Activated CD4-positive, CD25-positive, alpha-beta regulatory T cell treated with anti-CD3 and anti-CD28 coated beads, Interleukin-2, amount 50 U/mL, for 16 hours (primary cell): ENCODE data around the gene TMEM208.
A peak's percentile ranks its signal among the peaks of the same experiment; 100 is the strongest.

Experiments used
- DNase-seq: peaks from one replicate; pipeline ENCODE4 v3.0.0-alpha.2; 2020; ENCODE audit warnings: low read depth, low spot score

TMEM208 gene

GRCh38 chr16:67191995-67192681 lies 34.8 kb upstream of the TMEM208 start, which contains the start of gene E2F4:
TSS of gene E2F4 (plus strand) at chr16:67192155. CDS start at chr16:67192228, 73 bp downstream.
- peak; percentile 75 for DNase-seq

GRCh38 chr16:67192781-67193361 lies 34.1 kb upstream of the TMEM208 start:
- no peak for DNase-seq

- no peak for DNase-seq
Measured at GRCh38 chr16:67193536-67193935, 33.4 kb upstream of the TMEM208 start.

- DNase-seq, result no peak
Measured at GRCh38 chr16:67194260-67194659, 32.7 kb upstream of the TMEM208 start.

- no peak for DNase-seq
Measured at GRCh38 chr16:67195676-67196075, 31.3 kb upstream of the TMEM208 start.

- no peak for DNase-seq
Measured at GRCh38 chr16:67196881-67197280, 30.0 kb upstream of the TMEM208 start.

GRCh38 chr16:67197704-67198103 lies 29.2 kb upstream of the TMEM208 start:
- no peak for DNase-seq

GRCh38 chr16:67198238-67198734 lies 28.6 kb upstream of the TMEM208 start:
- no peak for DNase-seq

- DNase-seq, result no peak
Measured at GRCh38 chr16:67199011-67199807, 27.7 kb upstream of the TMEM208 start, which contains the start of gene ELMO3. TSS of gene ELMO3 (plus strand) at chr16:67199131. CDS start at chr16:67199327, 196 bp downstream.

GRCh38 chr16:67199808-67200198 lies 27.1 kb upstream of the TMEM208 start:
- no peak for DNase-seq

- no peak for DNase-seq
Measured at GRCh38 chr16:67200491-67200890, 26.4 kb upstream of the TMEM208 start.

- no peak for DNase-seq
Measured at GRCh38 chr16:67201411-67202345, 25.3 kb upstream of the TMEM208 start.

GRCh38 chr16:67202426-67202825 lies 24.5 kb upstream of the TMEM208 start:
- DNase-seq, result no peak

- no peak for DNase-seq
Measured at GRCh38 chr16:67202956-67203493, 23.9 kb upstream of the TMEM208 start.

- no peak for DNase-seq
Measured at GRCh38 chr16:67204076-67204475, 22.9 kb upstream of the TMEM208 start.

GRCh38 chr16:67206129-67206837 lies 20.6 kb upstream of the TMEM208 start:
- no peak for DNase-seq

GRCh38 chr16:67206838-67207248 lies 20.1 kb upstream of the TMEM208 start:
- no peak for DNase-seq

GRCh38 chr16:67207249-67208091 lies 19.5 kb upstream of the TMEM208 start:
- DNase-seq, result no peak

- DNase-seq, result no peak
Measured at GRCh38 chr16:67208154-67208896, 18.6 kb upstream of the TMEM208 start.
